Measurements from ENCODE around the gene PREP.

Gene PREP

GRCh38 chr6:105280033-105280432, 122.8 kb downstream of the PREP start:
- Histone ChIP-seq H3K4me3 (ENCODE audit: insufficient read depth in 1 of 2, low read depth in 1 of 2, low read length in 2 of 2) (no peak overlapping the region), H2BK12ac (ENCODE audit: low read length in 2 of 2) (no peak overlapping the region), H3K23ac (ENCODE audit: low read length in 2 of 2) (no peak overlapping the region), H4K91ac (ENCODE audit: low read length) (no peak overlapping the region), H3K79me1 (replicated peaks; ENCODE audit: low read length, poor library complexity, severe bottlenecking) (peaks cover 3% of the 10 kb centered on the region), H3K9me3 (ENCODE audit: control insufficient read depth, low read length) (no peaks in the 10 kb centered on the region), H2AK5ac (ENCODE audit: low read length, severe bottlenecking) (no peak overlapping the region), H3K18ac (ENCODE audit: low read depth in 1 of 2, low read length in 2 of 2) (no peak overlapping the region), H3K9ac (ENCODE audit: low read length) (no peak overlapping the region), H2AFZ (ENCODE audit: low read depth, low read length) (no peak overlapping the region), H2BK120ac (ENCODE audit: low read depth, low read length) (no peak overlapping the region), H3K27me3 (ENCODE audit: control insufficient read depth in 1 of 2, insufficient read depth in 1 of 2, low read length in 2 of 2) (no peaks in the 10 kb centered on the region), H2BK15ac (ENCODE audit: low read depth, poor library complexity, severe bottlenecking) (no peak overlapping the region), H4K8ac (ENCODE audit: low read length) (no peak overlapping the region), H3K4me2 (ENCODE audit: low read length, poor library complexity, severe bottlenecking) (no peak overlapping the region), H3K4ac (ENCODE audit: low read depth in 1 of 2, low read length in 2 of 2) (no peak overlapping the region), H3K14ac (ENCODE audit: low read length in 2 of 2) (no peak overlapping the region), H3K36me3 (ENCODE audit: control insufficient read depth in 1 of 2, insufficient read depth in 2 of 2, low read depth in 1 of 2, low read length in 2 of 2) (peaks cover 23 to 84% of the 10 kb centered on the region in 2 experiments), H3K4me1 (ENCODE audit: control insufficient read depth, insufficient read depth, low read depth, low read length) (no peaks in the 10 kb centered on the region), H3K27ac (ENCODE audit: low read length, poor library complexity, severe bottlenecking) (no peak overlapping the region), H2BK5ac (ENCODE audit: low read depth, low read length, poor library complexity, severe bottlenecking) (no peak overlapping the region)
- 100% methylated on average over 5 of the region's 7 CpGs for WGBS
- DNase-seq, result no peak

DNA sequence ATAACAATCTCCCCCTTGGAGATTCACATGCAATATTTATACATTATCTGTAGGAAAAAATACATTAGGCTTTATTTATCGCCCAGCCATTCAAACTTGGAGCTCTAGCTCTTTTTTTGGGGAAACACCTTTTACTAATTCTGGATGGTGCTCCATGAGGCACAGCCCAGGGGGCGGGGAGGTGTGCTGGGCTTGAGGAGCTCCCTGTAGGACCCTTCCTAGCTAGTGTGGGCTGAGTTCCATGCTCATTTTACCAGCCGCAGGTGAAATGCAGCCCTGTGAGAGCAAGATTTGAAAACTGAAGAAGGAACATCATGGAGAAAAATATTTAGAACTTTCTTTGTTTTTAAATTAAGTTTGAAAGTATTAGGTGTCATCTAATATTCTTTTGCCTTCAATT, 123.4 kb downstream of the PREP start:
- Histone ChIP-seq H2BK12ac (ENCODE audit: low read length in 2 of 2) (no peak overlapping the region), H2AFZ (ENCODE audit: low read depth, low read length) (no peak overlapping the region), H2AK5ac (ENCODE audit: low read length, severe bottlenecking) (no peak overlapping the region), H3K9me3 (ENCODE audit: control insufficient read depth, low read length) (no peaks in the 10 kb centered on the region), H3K27ac (ENCODE audit: low read length, poor library complexity, severe bottlenecking) (no peak overlapping the region), H3K4me2 (ENCODE audit: low read length, poor library complexity, severe bottlenecking) (no peak overlapping the region), H3K4ac (ENCODE audit: low read depth in 1 of 2, low read length in 2 of 2) (no peak overlapping the region), H3K23ac (ENCODE audit: low read length in 2 of 2) (no peak overlapping the region), H4K91ac (ENCODE audit: low read length) (no peak overlapping the region), H3K27me3 (ENCODE audit: control insufficient read depth in 1 of 2, insufficient read depth in 1 of 2, low read length in 2 of 2) (no peaks in the 10 kb centered on the region), H3K9ac (ENCODE audit: low read length) (no peak overlapping the region), H3K4me3 (ENCODE audit: insufficient read depth in 1 of 2, low read depth in 1 of 2, low read length in 2 of 2) (no peak overlapping the region), H4K8ac (ENCODE audit: low read length) (no peak overlapping the region), H2BK15ac (ENCODE audit: low read depth, poor library complexity, severe bottlenecking) (no peak overlapping the region), H3K14ac (ENCODE audit: low read length in 2 of 2) (no peak overlapping the region), H3K36me3 (ENCODE audit: control insufficient read depth in 1 of 2, insufficient read depth in 2 of 2, low read depth in 1 of 2, low read length in 2 of 2) (peaks cover 27 to 78% of the 10 kb centered on the region in 2 experiments), H3K79me1 (replicated peaks; ENCODE audit: low read length, poor library complexity, severe bottlenecking) (peaks cover 3% of the 10 kb centered on the region), H2BK120ac (ENCODE audit: low read depth, low read length) (no peak overlapping the region), H2BK5ac (ENCODE audit: low read depth, low read length, poor library complexity, severe bottlenecking) (no peak overlapping the region), H3K4me1 (ENCODE audit: control insufficient read depth, insufficient read depth, low read depth, low read length) (no peaks in the 10 kb centered on the region), H3K18ac (ENCODE audit: low read depth in 1 of 2, low read length in 2 of 2) (no peak overlapping the region)
- no peak for DNase-seq
- WGBS, result 100% methylated on average over 3 of the region's 3 CpGs

- Histone ChIP-seq H3K4me1 (ENCODE audit: control insufficient read depth, insufficient read depth, low read depth, low read length) (no peaks in the 10 kb centered on the region), H3K27me3 (ENCODE audit: control insufficient read depth in 1 of 2, insufficient read depth in 1 of 2, low read length in 2 of 2) (no peaks in the 10 kb centered on the region), H2BK5ac (ENCODE audit: low read depth, low read length, poor library complexity, severe bottlenecking) (no peak overlapping the region), H2BK12ac (ENCODE audit: low read length in 2 of 2) (no peak overlapping the region), H3K36me3 (ENCODE audit: control insufficient read depth in 1 of 2, insufficient read depth in 2 of 2, low read depth in 1 of 2, low read length in 2 of 2) (peaks cover 25 to 72% of the 10 kb centered on the region in 2 experiments), H2AK5ac (ENCODE audit: low read length, severe bottlenecking) (no peak overlapping the region), H3K4me3 (ENCODE audit: insufficient read depth in 1 of 2, low read depth in 1 of 2, low read length in 2 of 2) (no peak overlapping the region), H3K9ac (ENCODE audit: low read length) (no peak overlapping the region), H2BK15ac (ENCODE audit: low read depth, poor library complexity, severe bottlenecking) (no peak overlapping the region), H3K18ac (ENCODE audit: low read depth in 1 of 2, low read length in 2 of 2) (no peak overlapping the region), H4K8ac (ENCODE audit: low read length) (no peak overlapping the region), H3K4ac (ENCODE audit: low read depth in 1 of 2, low read length in 2 of 2) (no peak overlapping the region), H3K79me1 (replicated peaks; ENCODE audit: low read length, poor library complexity, severe bottlenecking) (no peaks in the 10 kb centered on the region), H3K4me2 (ENCODE audit: low read length, poor library complexity, severe bottlenecking) (no peak overlapping the region), H2BK120ac (ENCODE audit: low read depth, low read length) (no peak overlapping the region), H2AFZ (ENCODE audit: low read depth, low read length) (no peak overlapping the region), H3K23ac (ENCODE audit: low read length in 2 of 2) (no peak overlapping the region), H3K27ac (ENCODE audit: low read length, poor library complexity, severe bottlenecking) (no peak overlapping the region), H4K91ac (ENCODE audit: low read length) (no peak overlapping the region), H3K9me3 (ENCODE audit: control insufficient read depth, low read length) (no peaks in the 10 kb centered on the region), H3K14ac (ENCODE audit: low read length in 2 of 2) (no peak overlapping the region)
- 96% methylated on average over 3 of the region's 3 CpGs for WGBS
- DNase-seq, result no peak
These were observed 124.1 kb downstream of the PREP start for GRCh38 chr6:105278813-105279212.

- H3K4me1 ChIP-seq (ENCODE audit: control insufficient read depth, insufficient read depth, low read depth, low read length), result no peaks in the 10 kb centered on the region
- no peaks in the 10 kb centered on the region for H3K79me1 ChIP-seq (replicated peaks; ENCODE audit: low read length, poor library complexity, severe bottlenecking)
- no peak overlapping the region for H2BK15ac ChIP-seq (ENCODE audit: low read depth, poor library complexity, severe bottlenecking)
- H2AFZ ChIP-seq (ENCODE audit: low read depth, low read length), result no peak overlapping the region
- no peak overlapping the region for H3K27ac ChIP-seq (ENCODE audit: low read length, poor library complexity, severe bottlenecking)
- H2BK120ac ChIP-seq (ENCODE audit: low read depth, low read length), result no peak overlapping the region
- no peak overlapping the region for H3K4me3 ChIP-seq (ENCODE audit: insufficient read depth in 1 of 2, low read depth in 1 of 2, low read length in 2 of 2)
- DNase-seq, result no peak
- 96% methylated on average over 20 of the region's 20 CpGs for WGBS
- no peak overlapping the region for H3K4me2 ChIP-seq (ENCODE audit: low read length, poor library complexity, severe bottlenecking)
- no peak overlapping the region for H4K91ac ChIP-seq (ENCODE audit: low read length)
- no peak overlapping the region for H3K23ac ChIP-seq (ENCODE audit: low read length in 2 of 2)
- H3K27me3 ChIP-seq (ENCODE audit: control insufficient read depth in 1 of 2, insufficient read depth in 1 of 2, low read length in 2 of 2), result no peaks in the 10 kb centered on the region
- H3K9me3 ChIP-seq (ENCODE audit: control insufficient read depth, low read length), result no peaks in the 10 kb centered on the region
- no peak overlapping the region for H2AK5ac ChIP-seq (ENCODE audit: low read length, severe bottlenecking)
- no peak overlapping the region for H3K4ac ChIP-seq (ENCODE audit: low read depth in 1 of 2, low read length in 2 of 2)
- H3K36me3 ChIP-seq (ENCODE audit: control insufficient read depth in 1 of 2, insufficient read depth in 2 of 2, low read depth in 1 of 2, low read length in 2 of 2), result peaks cover 25 to 70% of the 10 kb centered on the region in 2 experiments
- no peak overlapping the region for H3K9ac ChIP-seq (ENCODE audit: low read length)
- no peak overlapping the region for H3K14ac ChIP-seq (ENCODE audit: low read length in 2 of 2)
- no peak overlapping the region for H4K8ac ChIP-seq (ENCODE audit: low read length)
- H2BK5ac ChIP-seq (ENCODE audit: low read depth, low read length, poor library complexity, severe bottlenecking), result no peak overlapping the region
- H3K18ac ChIP-seq (ENCODE audit: low read depth in 1 of 2, low read length in 2 of 2), result no peak overlapping the region
- H2BK12ac ChIP-seq (ENCODE audit: low read length in 2 of 2), result no peak overlapping the region
These were observed 124.8 kb downstream of the PREP start for GRCh38 chr6:105278035-105278434.
